ENCODE results near the gene RALGPS1.
A peak's percentile ranks its signal among the peaks of the same experiment; 100 is the strongest.

Gene RALGPS1

GRCh38 chr9:127130661-127131538, 216.3 kb downstream of the RALGPS1 start:
- ChIA-PET CTCF (no interaction called here), POLR2A (no interaction called here)
- Histone ChIP-seq H3K36me3 (ENCODE audit: control insufficient read depth in 2 of 2, insufficient read depth in 1 of 2, low read length in 2 of 2) (no peaks in the 10 kb centered on the region), H3K4me1 (ENCODE audit: control insufficient read depth, insufficient read depth, low read length) (no peaks in the 10 kb centered on the region), H3K27ac (ENCODE audit: extremely low read depth, low read depth, low read length) (no peak overlapping the region), H3K9me3 (ENCODE audit: control insufficient read depth, insufficient read depth, low read depth, low read length) (no peaks in the 10 kb centered on the region), H3K4me3 (ENCODE audit: low read depth, low read length) (no peak overlapping the region)
- no peak for TF ChIP-seq ZNF747 (tag by site-specific recombination; IDR thresholded peaks at IDR 0.05)
- TF ChIP-seq KLF16 (tag by site-specific recombination; IDR thresholded peaks at IDR 0.05) = no peak
- peak; percentile 29; the same call in 1 of the 2 replicates for TF ChIP-seq EGR2 (tag by site-specific recombination; IDR thresholded peaks at IDR 0.05; ENCODE audit: low read depth)
- no peak for TF ChIP-seq GLI2 (tag by site-specific recombination; IDR thresholded peaks at IDR 0.05; ENCODE audit: borderline replicate concordance, low read depth)
- no peak for TF ChIP-seq KLF7 (tag by site-specific recombination; IDR thresholded peaks at IDR 0.05; ENCODE audit: borderline replicate concordance)
- TF ChIP-seq ATF2 (tag by site-specific recombination; IDR thresholded peaks at IDR 0.05; ENCODE audit: low read depth) = peak; percentile 70
- no peak for TF ChIP-seq ZNF211 (tag by site-specific recombination; IDR thresholded peaks at IDR 0.05; ENCODE audit: low read depth)
- no peak for TF ChIP-seq ZNF239 (tag by site-specific recombination; IDR thresholded peaks at IDR 0.05)
- TF ChIP-seq ZFHX2 (tag by site-specific recombination; conservative IDR thresholded peaks at IDR 0.05) = 0 out of 2 replicates have a peak, but pooled peaks have one; percentile 40
- TF ChIP-seq, protein P1, sequence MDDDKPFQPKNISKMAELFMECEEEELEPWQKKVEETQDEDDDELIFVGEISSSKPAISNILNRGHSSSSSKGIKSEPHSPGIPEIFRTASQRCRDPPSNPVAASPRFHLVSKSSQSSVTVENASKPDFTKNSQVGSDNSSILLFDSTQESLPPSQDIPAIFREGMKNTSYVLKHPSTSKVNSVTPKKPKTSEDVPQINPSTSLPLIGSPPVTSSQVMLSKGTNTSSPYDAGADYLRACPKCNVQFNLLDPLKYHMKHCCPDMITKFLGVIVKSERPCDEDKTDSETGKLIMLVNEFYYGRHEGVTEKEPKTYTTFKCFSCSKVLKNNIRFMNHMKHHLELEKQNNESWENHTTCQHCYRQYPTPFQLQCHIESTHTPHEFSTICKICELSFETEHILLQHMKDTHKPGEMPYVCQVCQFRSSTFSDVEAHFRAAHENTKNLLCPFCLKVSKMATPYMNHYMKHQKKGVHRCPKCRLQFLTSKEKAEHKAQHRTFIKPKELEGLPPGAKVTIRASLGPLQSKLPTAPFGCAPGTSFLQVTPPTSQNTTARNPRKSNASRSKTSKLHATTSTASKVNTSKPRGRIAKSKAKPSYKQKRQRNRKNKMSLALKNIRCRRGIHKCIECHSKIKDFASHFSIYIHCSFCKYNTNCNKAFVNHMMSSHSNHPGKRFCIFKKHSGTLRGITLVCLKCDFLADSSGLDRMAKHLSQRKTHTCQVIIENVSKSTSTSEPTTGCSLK (tag by site-specific recombination; IDR thresholded peaks at IDR 0.05) = no peak

- TF ChIP-seq ZNF555 (tag by site-specific recombination; conservative IDR thresholded peaks at IDR 0.05) (no peak), ZNF175 (tag by site-specific recombination; IDR thresholded peaks at IDR 0.05) (no peak), ZNF426 (tag by site-specific recombination; IDR thresholded peaks at IDR 0.05) (no peak), ZNF48 (tag by site-specific recombination; IDR thresholded peaks at IDR 0.05) (no peak), ZNF654 (tag by site-specific recombination; IDR thresholded peaks at IDR 0.05; ENCODE audit: low read depth) (no peak), ZNF623 (tag by site-specific recombination; IDR thresholded peaks at IDR 0.05) (no peak), ZNF174 (tag by site-specific recombination; IDR thresholded peaks at IDR 0.05) (no peak), ZNF169 (tag by site-specific recombination; IDR thresholded peaks at IDR 0.05) (no peak), ZBTB49 (tag by site-specific recombination; IDR thresholded peaks at IDR 0.05; ENCODE audit: low read depth) (no peak), MYNN (tag by site-specific recombination; IDR thresholded peaks at IDR 0.05; ENCODE audit: borderline replicate concordance) (no peak)
- no peaks in the 10 kb centered on the region for H3K36me3 ChIP-seq (ENCODE audit: control insufficient read depth in 2 of 2, insufficient read depth in 1 of 2, low read length in 2 of 2)
- H3K4me3 ChIP-seq (ENCODE audit: low read depth, low read length) = no peak overlapping the region
- no peaks in the 10 kb centered on the region for H3K9me3 ChIP-seq (ENCODE audit: control insufficient read depth, insufficient read depth, low read depth, low read length)
- H3K27ac ChIP-seq (ENCODE audit: extremely low read depth, low read depth, low read length) = no peak overlapping the region
- ChIA-PET CTCF (no interaction called here), POLR2A (no interaction called here)
- H3K4me1 ChIP-seq (ENCODE audit: control insufficient read depth, insufficient read depth, low read length) = no peaks in the 10 kb centered on the region
Observed at GRCh38 chr9:127131871-127132270, 217.3 kb downstream of the RALGPS1 start.
